HG02678 (cell line): ENCODE results near the gene CD82.

Source experiments
- ATAC-seq: cut with Tn5 transposase; IDR thresholded peaks from one replicate; pipeline ENCODE4 v1.9.1; 2021; ENCODE audit warnings: mild to moderate bottlenecking, moderate library complexity; ENCODE audit not compliant: unreplicated experiment

CD82 gene

DNA sequence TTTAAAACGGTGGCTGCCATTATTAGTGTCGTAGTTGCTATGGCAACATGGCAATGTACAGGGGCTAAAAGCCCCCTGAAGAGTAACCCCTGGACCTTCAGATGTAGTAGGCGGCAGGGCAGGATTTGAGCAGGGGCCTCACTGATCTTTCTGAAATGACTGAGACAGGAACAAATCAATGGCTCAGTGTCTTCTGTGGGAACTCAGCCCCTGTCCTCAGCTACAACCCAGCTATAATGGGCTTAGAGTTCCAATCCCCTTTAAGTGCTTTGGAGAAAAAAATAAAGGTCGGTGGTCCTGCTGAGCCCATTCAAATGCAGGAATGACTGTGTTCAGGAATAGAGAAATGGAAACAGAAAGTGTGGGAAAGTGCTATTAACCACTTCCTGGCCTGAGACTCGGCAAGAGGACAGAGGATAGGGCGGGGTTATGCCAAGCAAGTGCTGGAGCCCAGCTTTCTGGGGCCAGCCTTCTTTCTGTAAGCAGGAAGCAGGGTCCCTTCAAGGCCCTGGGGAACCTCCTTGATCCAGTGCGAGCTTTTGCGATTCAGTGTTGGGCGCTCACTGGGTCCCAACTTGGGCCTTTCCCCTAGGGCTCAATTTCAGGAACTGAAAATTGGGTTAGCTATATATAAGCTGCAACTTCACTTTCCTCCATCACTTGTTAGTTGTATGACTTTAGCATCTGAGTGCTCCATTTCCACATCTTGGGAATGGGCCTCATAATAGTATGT lies 6.1 kb upstream of the CD82 start:
- ATAC-seq = peak; percentile 77

DNA sequence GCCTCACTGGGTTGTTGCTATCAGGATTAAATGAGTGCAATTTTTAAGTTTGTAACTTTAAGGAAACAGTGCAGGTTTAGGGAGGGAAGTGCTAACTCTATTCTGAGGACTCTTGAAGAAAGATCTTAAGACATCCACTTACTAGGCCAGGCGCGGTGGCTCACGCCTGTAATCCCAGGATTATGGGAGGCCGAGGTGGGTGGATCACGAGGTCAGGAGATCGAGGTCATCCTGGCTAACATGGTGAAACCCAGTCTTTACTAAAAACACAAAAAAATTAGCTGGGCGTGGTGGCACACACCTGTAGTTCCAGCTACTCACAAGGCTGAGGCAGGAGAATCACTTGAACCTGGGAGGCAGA lies 5.5 kb upstream of the CD82 start:
- peak; percentile 1 for ATAC-seq

DNA sequence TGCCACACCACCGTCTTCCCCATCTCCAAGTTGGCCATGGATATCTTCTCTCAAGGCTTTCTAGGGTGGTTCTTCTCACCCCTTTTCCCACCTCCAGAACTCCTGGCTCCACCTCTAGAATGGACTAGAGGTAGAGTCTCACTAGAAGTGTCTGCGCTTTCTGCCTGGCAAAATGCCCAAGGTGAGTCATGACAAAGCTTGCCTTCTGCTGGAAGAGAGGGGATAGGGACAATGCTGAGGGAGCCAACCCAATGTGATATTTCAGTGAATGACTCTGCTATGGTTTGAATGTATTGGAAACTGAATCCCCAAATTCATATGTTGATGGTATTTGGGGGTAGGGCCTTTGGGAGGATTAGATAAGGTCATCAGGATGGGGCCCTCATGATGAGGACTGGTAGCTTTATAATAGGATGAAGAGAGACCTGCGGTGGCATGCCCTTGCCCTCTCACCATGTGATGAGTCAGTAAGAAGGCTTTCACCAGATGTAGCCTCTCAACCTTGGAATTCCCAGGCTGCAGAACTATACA lies 4.1 kb upstream of the CD82 start:
- no peak for ATAC-seq

DNA sequence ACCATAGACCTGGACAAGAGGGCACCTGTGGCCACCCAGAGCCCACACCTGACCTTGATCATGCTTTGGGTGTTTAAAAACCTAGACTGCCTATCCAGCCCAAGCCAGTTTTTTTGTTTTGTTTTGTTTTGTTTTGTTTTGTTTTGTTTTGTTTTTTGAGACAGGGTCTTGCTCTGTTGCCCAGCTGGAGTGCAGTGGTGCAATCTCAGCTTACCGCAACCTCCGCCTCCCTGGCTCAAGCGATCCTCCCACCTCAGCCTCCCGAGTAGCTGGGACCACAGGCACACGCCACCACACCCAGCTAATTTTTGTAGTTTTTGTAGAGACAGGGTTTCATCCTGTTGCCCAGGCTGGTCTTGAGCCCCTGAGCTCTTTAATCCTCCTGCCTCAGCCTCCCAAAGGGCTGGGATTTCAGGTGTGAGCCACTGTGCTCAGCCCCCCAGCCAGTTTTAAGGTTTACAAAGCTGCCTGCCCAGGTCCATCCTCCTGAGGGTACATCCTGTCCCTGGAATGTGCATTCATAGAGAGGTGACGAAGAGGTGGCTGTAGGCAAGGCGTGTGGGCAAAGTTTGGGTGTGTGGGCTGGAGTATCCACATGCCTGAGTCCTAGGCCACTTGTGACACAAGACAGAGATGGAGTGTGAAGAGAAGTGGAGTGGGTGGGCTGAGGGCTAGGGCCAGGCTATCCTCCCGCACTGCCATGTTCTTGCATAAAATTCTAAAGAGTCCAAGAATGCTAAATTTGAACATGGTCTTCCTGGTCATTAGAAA lies 3.3 kb upstream of the CD82 start:
- no peak for ATAC-seq

DNA sequence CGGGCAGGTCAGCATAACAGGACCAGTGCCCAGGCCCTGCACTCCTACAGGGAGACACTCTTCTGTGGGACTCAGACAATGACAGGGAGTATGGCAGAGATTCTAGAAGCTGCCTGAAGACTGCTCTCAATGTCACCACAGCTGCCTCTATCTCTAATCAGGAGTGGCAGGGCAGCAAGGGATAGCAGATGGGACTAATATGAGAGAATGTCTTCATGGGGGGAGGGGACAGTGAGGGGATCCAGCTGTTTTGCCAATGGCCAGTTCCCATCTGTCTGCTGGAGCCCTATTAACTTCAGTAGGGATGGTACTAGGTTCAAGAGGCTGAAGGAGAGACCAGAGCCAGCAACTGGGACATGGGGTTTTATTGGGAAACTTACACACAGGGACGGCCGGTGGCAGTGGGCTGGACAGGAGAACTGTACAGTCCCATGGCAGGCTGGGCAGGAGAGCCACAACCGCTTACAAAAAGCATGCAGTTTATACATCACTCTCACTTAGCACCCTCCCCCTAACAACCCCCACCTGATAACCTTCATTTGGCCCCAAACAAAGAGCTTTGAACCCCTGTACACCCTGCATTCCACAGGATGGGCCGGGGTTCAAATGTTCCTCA lies 2.5 kb upstream of the CD82 start:
- ATAC-seq = no peak

DNA sequence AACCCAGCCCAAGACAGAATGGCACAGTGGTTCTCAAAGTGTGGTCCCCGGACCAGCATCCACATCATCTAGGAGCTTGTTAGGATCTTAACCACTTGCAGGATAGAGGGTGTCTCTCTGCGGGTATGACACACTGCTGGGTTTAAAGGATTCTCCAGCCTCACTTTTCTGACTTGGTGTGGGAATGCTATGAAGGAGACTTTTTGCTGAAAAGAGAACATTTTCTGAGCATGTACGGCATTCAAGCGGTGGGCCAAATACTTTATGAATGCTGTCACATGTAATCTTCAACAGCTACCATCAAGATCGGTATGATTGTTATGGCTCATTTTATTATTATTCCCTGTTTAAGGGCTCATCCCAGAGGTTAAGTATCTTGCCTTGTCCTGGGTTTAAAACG lies 1.8 kb upstream of the CD82 start:
- ATAC-seq = no peak

DNA sequence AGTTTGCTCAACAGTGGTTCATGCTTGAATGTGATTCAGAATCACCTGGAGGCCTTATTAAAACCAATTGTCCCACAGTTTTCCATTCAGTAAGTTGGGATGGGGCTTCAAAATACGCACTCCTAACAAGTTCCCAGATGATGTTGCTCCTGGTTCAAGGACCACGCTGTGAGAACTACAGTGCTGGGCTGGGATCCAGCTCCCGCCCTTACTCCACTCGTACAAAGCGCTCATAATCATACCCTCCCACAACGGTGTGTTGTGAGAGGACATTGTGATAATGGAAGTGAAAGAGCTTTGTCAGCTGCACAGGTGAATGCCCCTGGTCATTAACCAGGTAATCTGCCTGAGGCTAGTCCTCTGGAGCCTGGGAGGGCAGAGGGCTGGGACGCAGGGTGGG lies 1.3 kb upstream of the CD82 start:
- ATAC-seq = no peak

DNA sequence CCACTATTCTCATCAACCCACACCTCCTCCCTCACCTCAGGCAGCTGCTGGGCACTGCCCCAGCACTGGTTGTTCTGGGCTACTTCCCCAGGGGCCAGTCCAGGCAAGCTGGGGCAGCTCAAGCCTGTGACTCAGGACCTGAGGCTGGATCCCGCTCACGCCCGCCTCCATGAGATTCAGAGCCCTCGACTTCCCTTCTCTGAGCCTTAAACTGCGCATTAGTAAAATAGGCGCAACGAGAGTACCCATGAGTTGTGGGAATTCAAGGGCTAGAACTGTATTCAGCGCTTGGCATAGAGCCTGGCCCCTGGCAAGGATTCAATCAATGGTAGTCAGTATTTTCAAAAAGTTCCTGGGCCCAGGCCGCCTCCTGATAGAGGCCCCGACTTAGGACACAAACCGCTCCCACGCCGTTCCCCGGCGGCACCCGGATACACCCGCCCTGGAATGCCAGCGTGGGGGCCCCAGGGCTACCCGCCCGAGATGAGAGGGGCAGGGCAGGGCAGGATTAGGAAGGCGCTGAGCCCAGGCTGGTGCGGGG lies 723 bp upstream of the CD82 start:
- ATAC-seq = no peak

DNA sequence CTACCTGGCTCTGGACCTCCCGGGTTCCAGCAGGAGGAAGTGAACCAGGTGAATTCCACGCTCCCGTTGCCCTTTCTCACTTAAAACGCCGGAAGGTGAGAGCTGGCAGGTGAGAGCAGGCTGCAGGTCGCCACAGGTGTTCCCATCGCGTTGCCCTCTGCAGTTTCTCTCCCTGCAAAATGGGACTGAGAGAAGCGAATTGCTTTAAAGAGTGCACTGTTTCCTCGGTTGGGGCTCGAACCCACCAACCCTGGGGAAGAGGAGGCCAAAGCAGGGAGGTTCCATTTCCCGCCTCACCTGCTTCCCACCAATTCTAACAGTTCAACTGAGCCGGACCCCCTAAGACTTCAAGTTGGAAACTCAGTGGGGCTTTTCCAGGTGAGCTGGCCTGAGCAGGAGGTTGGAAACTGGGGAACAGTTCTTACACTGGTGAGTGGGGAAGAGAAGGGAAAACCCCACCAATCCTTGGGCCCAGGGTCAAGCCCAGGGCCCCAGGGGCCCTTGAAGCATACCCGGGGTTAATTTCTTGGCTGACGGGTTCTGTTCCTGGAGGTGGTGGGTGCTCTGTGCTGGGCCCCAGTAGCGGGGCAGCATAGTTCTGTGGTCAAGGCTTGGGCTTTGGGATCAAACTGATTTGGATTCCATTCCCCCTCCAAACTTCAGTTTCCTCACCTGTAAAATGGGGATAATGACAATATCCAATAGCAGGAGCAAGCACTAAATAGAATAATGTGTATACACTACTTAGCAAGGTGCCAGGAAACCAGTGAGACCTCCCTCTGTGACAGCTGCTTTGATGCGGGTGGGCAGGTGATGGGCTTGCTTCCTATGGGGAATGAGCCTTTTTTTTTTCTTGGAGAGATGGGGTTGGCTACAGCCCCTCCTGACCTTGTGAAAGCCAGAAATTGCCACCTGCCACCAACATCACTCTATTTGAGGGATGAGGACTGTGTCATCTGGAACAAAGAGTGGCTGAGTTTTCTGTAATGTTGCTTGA lies 788 bp downstream of the CD82 start:
- no peak for ATAC-seq

DNA sequence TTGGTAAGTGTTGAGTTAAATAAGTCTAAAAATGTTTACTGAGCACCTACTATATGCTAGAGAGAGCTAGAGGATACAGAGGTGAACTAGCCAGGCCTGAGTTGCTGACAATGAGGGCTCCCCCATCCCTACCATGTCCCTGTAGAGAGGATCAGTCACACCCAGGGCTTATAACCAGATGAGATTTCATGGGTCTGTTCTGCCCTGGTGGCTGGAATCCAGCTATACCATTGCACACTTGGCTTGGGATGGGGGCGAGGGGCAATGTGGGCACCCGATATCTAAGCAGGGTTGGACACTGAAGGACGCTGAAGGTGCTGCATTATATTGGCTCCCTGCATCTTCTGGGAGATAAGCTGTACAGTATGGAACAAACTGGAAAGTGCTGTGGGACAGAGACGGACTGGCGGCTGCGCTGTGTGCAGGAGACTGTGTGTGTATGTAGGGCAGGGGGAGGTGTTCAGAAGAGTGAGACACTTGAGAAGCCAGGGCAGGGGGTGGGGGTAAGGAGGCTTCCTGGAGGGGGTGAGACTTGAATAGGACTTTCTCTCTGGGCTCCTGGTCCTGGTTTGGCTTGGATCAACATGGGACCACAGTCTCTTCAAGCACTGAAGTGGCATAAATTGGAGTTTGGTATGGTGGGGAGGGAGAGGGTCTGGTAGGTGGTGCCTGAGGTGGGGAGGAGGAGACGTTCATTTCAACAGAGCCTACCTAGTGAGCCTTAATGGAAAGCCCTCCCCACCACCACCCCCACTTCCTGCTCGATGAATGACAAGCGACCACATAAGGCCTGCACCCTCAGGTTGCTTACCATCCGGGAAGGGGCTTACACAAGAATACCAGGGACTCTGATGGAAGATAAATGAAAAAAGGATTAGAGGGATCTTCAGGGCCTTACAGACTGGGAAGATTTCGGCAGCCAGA lies 1.8 kb downstream of the CD82 start:
- no peak for ATAC-seq

DNA sequence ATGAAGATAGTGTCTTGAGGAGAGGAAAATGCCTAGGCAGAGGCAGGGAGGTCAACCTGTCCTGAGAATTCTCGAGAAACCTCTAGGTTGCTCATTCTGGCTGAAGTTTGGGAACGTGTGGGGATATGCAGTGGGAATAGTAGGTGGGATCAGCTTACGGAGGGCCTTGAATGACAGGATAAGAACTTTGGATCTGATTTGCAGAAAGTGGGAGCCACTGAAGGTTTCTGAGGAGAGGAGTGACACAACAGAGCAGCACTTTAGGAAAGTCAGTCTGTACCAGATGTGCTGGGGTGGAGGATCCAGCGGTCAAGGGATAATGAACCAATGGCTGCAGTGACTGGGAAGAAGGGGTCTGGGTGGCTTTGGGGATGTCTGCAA lies 2.4 kb downstream of the CD82 start:
- no peak for ATAC-seq

DNA sequence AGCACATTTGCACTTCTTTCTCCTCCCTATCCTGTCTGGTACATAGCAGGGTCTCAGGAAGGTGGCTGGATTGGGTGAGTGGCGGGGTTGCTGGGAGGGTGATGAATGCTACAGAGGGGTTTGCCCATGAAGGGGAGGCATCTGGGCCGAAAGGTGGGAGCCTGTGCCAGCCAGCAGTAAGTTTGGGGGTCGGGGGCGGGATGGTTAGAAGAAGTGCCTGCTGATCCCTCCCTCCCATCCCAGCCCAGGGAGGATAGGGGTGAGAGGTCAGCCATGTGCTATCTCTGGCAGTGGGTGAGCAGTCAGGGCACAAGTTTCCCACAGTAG lies 2.8 kb downstream of the CD82 start:
- no peak for ATAC-seq

DNA sequence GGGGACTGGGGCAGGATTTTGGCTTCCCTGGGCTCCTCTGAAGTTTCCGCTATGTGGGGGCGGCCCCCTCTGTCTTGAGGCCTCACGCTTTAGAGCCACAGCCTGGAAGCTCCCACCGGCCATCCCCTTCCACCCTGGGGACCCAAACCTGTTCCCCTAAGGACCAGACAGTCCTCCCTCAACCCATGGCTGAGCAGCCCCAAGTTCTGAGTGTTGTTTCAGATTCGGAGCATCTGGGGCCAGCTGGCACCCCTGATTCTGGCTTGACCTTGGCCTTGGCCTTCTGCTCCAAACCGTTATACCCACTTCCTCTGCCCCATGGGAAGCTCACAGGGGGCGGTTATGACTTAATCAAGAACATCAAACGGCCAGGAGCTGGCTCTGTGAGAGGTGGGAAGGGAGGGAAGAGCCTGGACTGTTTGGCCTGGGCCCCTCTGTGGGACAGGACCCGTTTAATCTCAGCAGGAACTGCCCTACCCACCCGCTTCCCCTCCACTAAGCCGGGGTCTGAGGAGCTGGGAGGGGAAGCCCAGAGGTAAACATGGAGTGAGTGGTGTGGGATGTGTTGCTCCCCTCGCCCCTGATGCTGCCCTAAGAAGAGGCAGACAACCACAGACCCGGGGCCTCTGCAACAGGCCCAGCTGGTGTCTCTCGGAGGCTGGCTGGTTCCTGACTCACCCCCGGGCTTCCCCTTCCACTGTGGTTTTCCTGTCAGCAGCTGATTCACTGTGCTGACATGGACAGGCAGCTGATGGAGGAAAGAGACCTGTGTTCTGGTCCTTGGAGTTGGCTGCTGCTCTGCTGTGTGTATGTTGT lies 3.4 kb downstream of the CD82 start:
- peak; percentile 47 for ATAC-seq

DNA sequence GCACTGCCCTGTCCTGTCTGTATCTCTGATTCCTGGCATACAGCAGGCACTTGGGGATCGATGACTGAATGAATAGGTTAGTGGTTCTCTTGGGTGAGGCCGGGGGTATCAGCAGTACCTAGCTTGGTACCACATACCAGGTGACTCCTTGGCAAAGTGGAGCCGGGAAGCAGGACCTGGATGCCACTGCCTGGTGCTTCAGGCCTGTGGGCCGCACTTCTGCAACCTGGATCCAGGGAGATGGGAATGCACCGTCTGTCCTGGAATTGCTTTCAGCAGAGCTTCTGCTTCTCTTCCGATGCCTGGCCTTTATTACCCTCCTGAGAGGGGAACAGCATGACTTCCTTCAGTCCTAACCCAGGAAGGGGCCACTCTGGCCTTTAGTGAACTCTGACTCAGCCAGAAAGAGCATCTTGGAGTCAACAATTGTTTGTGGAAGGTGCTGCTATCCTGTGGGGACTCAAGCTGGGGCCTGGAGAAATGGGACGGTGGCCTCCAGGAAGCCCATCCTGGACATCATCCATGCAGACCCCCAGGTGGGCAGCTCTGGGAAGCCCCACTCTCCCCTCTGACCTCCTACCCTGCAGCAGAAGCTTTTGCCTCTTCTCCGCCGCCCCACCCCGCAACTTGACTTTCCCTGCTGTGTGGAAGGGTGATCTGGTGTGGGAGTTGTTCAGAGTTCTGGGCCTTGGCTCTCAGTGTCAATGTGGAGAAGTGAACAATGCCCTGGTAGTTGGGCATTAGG lies 5.1 kb downstream of the CD82 start:
- ATAC-seq = no peak

DNA sequence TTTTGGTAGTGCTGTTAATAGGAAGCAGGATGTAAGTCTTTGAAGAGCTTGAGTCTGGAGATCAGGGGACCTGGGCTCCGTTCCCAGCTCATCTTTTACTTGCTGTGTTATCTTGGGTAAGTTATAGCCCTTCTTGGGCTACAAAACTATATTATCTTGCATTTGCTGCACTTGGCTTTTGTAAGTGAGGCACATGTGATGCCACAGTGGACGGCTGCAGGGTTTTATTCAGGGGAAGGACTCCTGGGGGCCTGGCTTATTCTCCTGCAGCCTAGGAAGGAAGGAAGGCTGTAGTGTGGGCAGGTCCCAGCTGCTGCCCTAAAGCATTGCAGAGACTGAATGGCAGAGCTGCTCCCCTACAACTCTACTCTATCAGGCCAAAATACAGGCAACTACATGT lies 6.4 kb downstream of the CD82 start:
- ATAC-seq = no peak

DNA sequence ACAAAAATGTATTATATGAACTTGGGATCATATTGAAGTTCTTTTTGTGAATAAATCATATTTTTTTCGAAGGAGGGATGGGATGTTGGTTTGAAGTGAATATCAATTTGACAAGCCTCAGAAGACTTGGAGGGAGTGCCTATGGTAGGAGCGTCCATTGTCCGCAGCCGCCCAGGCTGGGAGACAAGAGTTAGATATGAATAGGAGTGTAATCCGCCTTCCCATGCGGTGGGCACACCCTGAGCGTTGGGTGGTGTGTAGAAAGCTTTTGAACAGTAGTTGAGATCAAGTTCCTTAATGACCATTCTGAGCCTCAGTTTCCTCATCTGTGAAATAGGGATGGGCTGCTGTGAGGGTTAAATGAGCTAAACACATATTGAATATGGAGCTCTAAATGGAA lies 7.0 kb downstream of the CD82 start:
- ATAC-seq = no peak

DNA sequence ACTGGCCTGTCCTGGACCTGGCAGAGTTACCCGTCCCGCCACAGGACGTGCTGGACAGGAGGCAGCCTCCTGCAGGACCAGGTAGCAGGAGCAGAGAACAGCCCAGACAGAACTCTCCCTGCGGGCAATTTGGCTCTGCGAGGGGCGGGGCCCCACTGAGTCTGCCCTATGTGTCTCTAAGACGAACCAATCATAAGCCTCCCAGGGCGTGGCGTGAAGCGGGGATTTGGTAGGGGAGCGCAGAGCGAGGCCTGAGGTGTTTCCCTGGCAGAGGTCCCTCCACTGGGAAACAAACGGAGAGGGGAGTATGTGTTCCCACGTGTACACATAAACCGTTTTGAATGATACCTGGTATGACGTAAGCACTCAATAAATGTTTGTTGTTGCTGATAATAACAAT lies 7.4 kb downstream of the CD82 start:
- ATAC-seq = no peak

DNA sequence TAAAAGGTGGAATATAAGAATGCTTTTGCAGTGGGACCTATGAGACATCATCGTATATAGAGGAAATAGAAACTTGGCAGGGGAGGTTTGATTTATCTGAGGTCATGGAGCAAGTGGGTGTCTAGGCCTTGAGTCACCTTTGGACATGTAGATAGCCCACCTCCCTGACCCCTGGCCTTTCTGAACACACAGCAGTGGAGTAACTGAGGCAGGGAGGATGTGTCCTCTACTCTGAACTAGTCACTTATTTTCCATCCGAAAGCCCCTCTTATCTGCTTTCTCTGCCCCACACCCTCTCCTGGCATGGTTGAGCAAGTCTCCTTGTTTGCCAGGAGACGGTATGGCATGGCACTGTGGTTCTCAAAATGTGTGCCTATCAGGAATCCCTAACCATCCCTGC lies 7.9 kb downstream of the CD82 start:
- ATAC-seq = no peak
